Testis (tissue), 3 donors: ENCODE measurements around the gene SGSM2. TPM values are rescaled to one million over a fixed set of nuclear protein-coding genes. Genes with fewer than 3 reads are reported as not detected.
A peak's percentile ranks its signal among the peaks of the same experiment; 100 is the strongest.

Experiments used
- DNase-seq: peaks from one replicate; pipeline ENCODE4 v3.0.0-alpha.2; 2019
- H3K27ac ChIP-seq, 2 donors: fragments of 200-600 bp; sonication (generic); one replicate each; pipeline ENCODE4 v1.5.1; 2019
- H3K27me3 ChIP-seq: fragments of 200-600 bp; sonication (generic); one replicate; pipeline ENCODE4 v1.5.1; 2019
- H3K36me3 ChIP-seq: fragments of 200-600 bp; sonication (generic); one replicate; pipeline ENCODE4 v1.5.1; 2017; ENCODE audit warnings: low read depth; ENCODE audit errors: missing control alignments
- H3K4me1 ChIP-seq: fragments of 200-600 bp; sonication (generic); one replicate; pipeline ENCODE4 v1.5.1; 2019
- H3K4me3 ChIP-seq, 2 donors: fragments of 200-600 bp; sonication (generic); one replicate each; pipeline ENCODE4 v1.5.1; 2017 to 2019
- H3K9me3 ChIP-seq: fragments of 200-600 bp; sonication (generic); one replicate; pipeline ENCODE4 v1.5.1; 2017
- CTCF ChIP-seq, 3 experiments: fragments of 450-650 bp in 2 of 3; fragments of 200-600 bp in 1 of 3; sonication (generic) in 1 of 3; IDR thresholded peaks; one replicate each; pipeline ENCODE4 v1.5.1; 2016 to 2019; ENCODE audit warnings: antibody characterized with exemption in 3 of 3, mild to moderate bottlenecking in 2 of 3, moderate library complexity in 1 of 3
- POLR2A ChIP-seq: fragments of 450-650 bp; IDR thresholded peaks from one replicate; pipeline ENCODE4 v1.6.1; 2017; ENCODE audit warnings: antibody characterized with exemption, mild to moderate bottlenecking, moderate library complexity
- WGBS, 2 donors: methylation state at CpG; one replicate each; pipeline ENCODE4 v1.1.5; 2018; 5-methylcytosine and 5-hydroxymethylcytosine counted together
- intact Hi-C: fragments of 100-400 bp; cut with DNase I; formaldehyde crosslinking; loops from one replicate; pipeline ENCODE4 v1.15.1; 2023; ENCODE audit warnings: low total_unique reads
- polyA plus RNA-seq: library from polyadenylated mRNA; stranded (reverse); fragments of 350-450 nt; fragmentation: Illumina TruSeq; extraction: RNeasy Lipid Tissue Mini Kit (QIAGEN cat#74804); gene quantifications from one replicate; pipeline ENCODE4 v1.2.3, GENCODE V29; 2014; ENCODE audit warnings: low read depth, low replicate concordance; ENCODE audit not compliant: insufficient read depth
- total RNA-seq, 2 donors: library from RNA; depleted of rRNA; stranded (reverse); fragments of >200 nt; gene quantifications; one replicate each; pipeline ENCODE4 v1.2.3, GENCODE V29; 2016

The SGSM2 gene
- total and polyA plus RNA-seq, 3 donors from 2014 or later = 54.1 to 88.9 (median 80.5) TPM

- WGBS, 2 donors = 83 to 84% methylated on average over 9 of the region's 9 CpGs
- Histone ChIP-seq H3K27ac (no peak overlapping the region), H3K4me3 (no peak overlapping the region), H3K9me3 (no peaks in the 10 kb centered on the region), H3K36me3 (no peaks in the 10 kb centered on the region), H3K27me3 (no peaks in the 10 kb centered on the region), H3K4me1 (peaks cover 49% of the 10 kb centered on the region)
- no peak for TF ChIP-seq POLR2A
- TF ChIP-seq CTCF (IDR thresholded peaks at IDR 0.05) = no peak
- intact Hi-C loops = loop anchor here (5.0 kb wide), 1 partner anchor 33 kb away; no protein-coding TSS in a partner anchor
- DNase-seq = no peak
Observed at GRCh38 chr17:2415081-2415480, 77.8 kb downstream of the SGSM2 start.

- H3K27ac ChIP-seq = peak overlapping the region; percentile 51 to 69
- no peak overlapping the region for H3K4me3 ChIP-seq
- no peaks in the 10 kb centered on the region for H3K27me3 ChIP-seq
- no peaks in the 10 kb centered on the region for H3K36me3 ChIP-seq
- no peak for TF ChIP-seq POLR2A
- TF ChIP-seq CTCF (IDR thresholded peaks at IDR 0.05) = peak; percentile 94 to 98 (median 97)
- peaks cover 51% of the 10 kb centered on the region for H3K4me1 ChIP-seq
- peak; percentile 96 for DNase-seq
- WGBS, 2 donors = 26 to 32% methylated on average over 19 of the region's 19 CpGs
- intact Hi-C loops = loop anchor here (5.0 kb wide), 1 partner anchor 34 kb away; no protein-coding TSS in a partner anchor
- H3K9me3 ChIP-seq = no peaks in the 10 kb centered on the region
Observed at GRCh38 chr17:2416010-2416734, 78.9 kb downstream of the SGSM2 start.

- intact Hi-C loops = loop anchor here (5.0 kb wide), 1 partner anchor 36 kb away; no protein-coding TSS in a partner anchor
- Histone ChIP-seq H3K4me1 (peaks cover 47% of the 10 kb centered on the region), H3K27me3 (no peaks in the 10 kb centered on the region), H3K36me3 (no peaks in the 10 kb centered on the region), H3K27ac (peak overlapping the region; percentile 56 to 76), H3K9me3 (no peaks in the 10 kb centered on the region), H3K4me3 (no peak overlapping the region)
- peak; percentile 74 for DNase-seq
- WGBS, 2 donors = 36 to 55% methylated on average over 7 of the region's 7 CpGs
- no peak for TF ChIP-seq CTCF (IDR thresholded peaks at IDR 0.05)
- TF ChIP-seq POLR2A = no peak
Observed at GRCh38 chr17:2418572-2418971, 81.3 kb downstream of the SGSM2 start.

- DNase-seq = no peak
- intact Hi-C loops = loop anchor here (5.0 kb wide), 1 partner anchor 37 kb away; no protein-coding TSS in a partner anchor
- Histone ChIP-seq H3K27ac (peak overlapping the region; percentile 56 to 76), H3K9me3 (no peaks in the 10 kb centered on the region), H3K4me1 (peaks cover 47% of the 10 kb centered on the region), H3K36me3 (no peaks in the 10 kb centered on the region), H3K4me3 (no peak overlapping the region), H3K27me3 (no peaks in the 10 kb centered on the region)
- TF ChIP-seq POLR2A (no peak), CTCF (IDR thresholded peaks at IDR 0.05) (no peak)
- WGBS, 2 donors = 49 to 72% methylated on average over 6 of the region's 6 CpGs
Observed at GRCh38 chr17:2419486-2419885, 82.2 kb downstream of the SGSM2 start.
